Nephron (organoid): ENCODE results near the gene SOCS6.

Experiments used
- H3K27ac Mint-ChIP-seq, 3 experiments: 2 replicates each; pipeline ENCODE4 v1.8.0; 2020; ENCODE audit warnings: mixed read lengths in 3 of 3, mild to moderate bottlenecking in 2 of 3, moderate library complexity in 1 of 3
- H3K27me3 Mint-ChIP-seq: 2 replicates; pipeline ENCODE4 v1.8.0; 2021; ENCODE audit warnings: low read depth, mild to moderate bottlenecking, moderate library complexity, mixed read lengths
- H3K36me3 Mint-ChIP-seq: 2 replicates; pipeline ENCODE4 v1.8.0; 2020; ENCODE audit warnings: low read depth, mixed read lengths
- H3K4me1 Mint-ChIP-seq: 2 replicates; pipeline ENCODE4 v1.8.0; 2020; ENCODE audit warnings: mixed read lengths
- H3K4me3 Mint-ChIP-seq, 3 experiments: 2 replicates each; pipeline ENCODE4 v1.8.0; 2020; ENCODE audit warnings: mild to moderate bottlenecking in 3 of 3, mixed read lengths in 3 of 3, moderate library complexity in 2 of 3
- H3K9me3 Mint-ChIP-seq: 2 replicates; pipeline ENCODE4 v1.8.0; 2020; ENCODE audit warnings: mixed read lengths
- TF ChIP-seq, protein P1 (sequence below), 3 experiments: fragments of 200-600 bp; sonication (generic); IDR thresholded peaks; one replicate each; pipeline ENCODE4 v1.5.0; 2021; ENCODE audit warnings: antibody characterized with exemption in 3 of 3; ENCODE audit not compliant: unreplicated experiment in 3 of 3

Gene SOCS6

DNA sequence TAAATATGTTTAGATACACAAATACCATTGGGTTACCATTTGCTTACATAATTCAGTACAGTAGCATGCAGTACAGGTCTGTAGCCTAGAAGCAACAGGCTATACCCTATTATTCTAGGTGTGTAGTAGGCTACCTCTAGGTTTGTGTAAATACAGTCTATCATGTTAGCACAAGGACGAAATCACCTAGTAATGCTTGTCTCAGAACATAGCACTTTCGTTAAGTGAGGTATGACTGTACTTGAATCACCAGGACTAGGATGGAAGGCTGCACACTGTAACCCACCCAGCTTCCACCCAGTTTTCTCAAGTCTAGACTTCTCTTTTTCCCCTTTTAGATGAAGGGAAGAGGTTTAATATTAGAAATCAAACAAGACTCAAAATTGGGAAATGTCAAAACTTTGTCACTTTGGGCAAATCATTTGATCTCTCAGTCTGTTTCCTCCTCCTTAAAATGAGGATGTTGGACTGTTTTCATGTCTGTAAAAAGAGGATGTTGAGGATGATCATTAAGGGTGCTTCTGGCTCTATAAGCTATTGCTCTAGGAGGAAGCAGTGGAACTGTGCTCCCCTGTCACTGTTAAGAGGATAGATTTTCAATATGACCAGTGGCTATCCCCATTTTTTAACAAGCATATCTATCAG lies 3.7 kb upstream of the SOCS6 start:
- Mint-ChIP-seq H3K36me3 (no peaks in the 10 kb centered on the region), H3K27ac (no peak overlapping the region), H3K9me3 (peaks cover 2% of the 10 kb centered on the region), H3K4me1 (peaks cover 8% of the 10 kb centered on the region), H3K4me3 (no peak overlapping the region), H3K27me3 (no peaks in the 10 kb centered on the region)
- TF ChIP-seq, protein P1, sequence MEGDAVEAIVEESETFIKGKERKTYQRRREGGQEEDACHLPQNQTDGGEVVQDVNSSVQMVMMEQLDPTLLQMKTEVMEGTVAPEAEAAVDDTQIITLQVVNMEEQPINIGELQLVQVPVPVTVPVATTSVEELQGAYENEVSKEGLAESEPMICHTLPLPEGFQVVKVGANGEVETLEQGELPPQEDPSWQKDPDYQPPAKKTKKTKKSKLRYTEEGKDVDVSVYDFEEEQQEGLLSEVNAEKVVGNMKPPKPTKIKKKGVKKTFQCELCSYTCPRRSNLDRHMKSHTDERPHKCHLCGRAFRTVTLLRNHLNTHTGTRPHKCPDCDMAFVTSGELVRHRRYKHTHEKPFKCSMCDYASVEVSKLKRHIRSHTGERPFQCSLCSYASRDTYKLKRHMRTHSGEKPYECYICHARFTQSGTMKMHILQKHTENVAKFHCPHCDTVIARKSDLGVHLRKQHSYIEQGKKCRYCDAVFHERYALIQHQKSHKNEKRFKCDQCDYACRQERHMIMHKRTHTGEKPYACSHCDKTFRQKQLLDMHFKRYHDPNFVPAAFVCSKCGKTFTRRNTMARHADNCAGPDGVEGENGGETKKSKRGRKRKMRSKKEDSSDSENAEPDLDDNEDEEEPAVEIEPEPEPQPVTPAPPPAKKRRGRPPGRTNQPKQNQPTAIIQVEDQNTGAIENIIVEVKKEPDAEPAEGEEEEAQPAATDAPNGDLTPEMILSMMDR (IDR thresholded peaks at IDR 0.05; ENCODE audit: unreplicated experiment in 3 of 3), result no peak

DNA sequence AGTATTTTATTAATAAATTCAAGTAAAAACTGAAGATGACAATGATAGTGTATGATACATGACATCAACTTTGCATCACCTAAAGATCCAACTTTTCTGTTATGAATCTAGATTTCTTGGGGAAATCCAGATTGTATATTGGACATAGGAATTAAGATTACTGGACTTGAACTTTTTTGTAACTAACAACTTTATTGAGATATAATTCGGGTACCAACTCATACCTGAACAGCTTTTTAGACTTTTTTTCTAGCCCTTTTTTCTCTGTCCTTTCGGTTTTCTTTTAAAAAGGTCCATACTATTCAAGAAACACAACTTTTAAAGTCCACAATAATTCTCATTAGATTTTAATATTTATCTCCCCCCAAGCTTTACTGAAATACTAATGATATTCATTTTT lies 1.1 kb upstream of the SOCS6 start:
- TF ChIP-seq, protein P1 (IDR thresholded peaks at IDR 0.05; ENCODE audit: unreplicated experiment in 3 of 3), result no peak
- peaks cover 30% of the 10 kb centered on the region for H3K4me1 Mint-ChIP-seq
- peak overlapping the region; percentile 53 to 87 (median 82) for H3K27ac Mint-ChIP-seq
- H3K4me3 Mint-ChIP-seq, result peak overlapping the region; percentile 72 to 81 (median 76)
- H3K27me3 Mint-ChIP-seq, result no peaks in the 10 kb centered on the region
- no peaks in the 10 kb centered on the region for H3K9me3 Mint-ChIP-seq
- H3K36me3 Mint-ChIP-seq, result peaks cover 7% of the 10 kb centered on the region

DNA sequence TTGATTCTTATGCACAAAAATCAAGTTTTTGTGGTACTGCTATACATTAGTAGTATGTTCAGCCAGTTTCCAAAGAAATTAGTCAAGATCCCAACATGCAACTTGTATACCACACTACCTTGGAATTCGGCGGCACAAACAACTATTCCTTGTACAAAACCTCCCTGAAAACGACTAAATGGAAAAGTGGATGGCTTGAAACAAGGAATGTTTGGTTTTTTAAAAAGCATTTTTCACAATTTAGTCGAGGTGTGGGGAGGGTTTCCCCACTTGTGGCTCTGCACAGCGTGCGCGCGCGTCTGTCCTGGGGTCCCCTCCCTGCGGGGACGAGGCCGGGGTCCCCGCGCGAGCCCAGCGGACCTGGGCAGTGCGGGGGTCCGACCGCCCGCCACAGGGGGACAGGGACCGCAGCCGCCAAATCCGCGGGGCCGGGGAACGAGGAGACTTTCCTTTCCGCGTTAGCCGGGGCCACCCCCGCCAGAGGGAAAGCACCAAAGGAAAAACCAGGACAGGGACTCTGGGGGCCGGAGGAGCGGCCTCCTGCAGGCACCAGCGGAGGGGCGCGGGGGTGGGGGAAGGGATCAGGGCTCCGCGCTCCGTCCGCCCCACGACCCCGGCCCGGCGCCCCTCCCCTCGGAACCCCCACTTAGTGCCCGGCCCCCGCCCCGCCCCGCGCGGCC lies 534 bp upstream of the SOCS6 start:
- Mint-ChIP-seq H3K36me3 (peaks cover 8% of the 10 kb centered on the region), H3K27me3 (no peaks in the 10 kb centered on the region), H3K9me3 (no peaks in the 10 kb centered on the region), H3K4me3 (peak overlapping the region; percentile 72 to 81 (median 76)), H3K27ac (peak overlapping the region; percentile 53 to 87 (median 82)), H3K4me1 (peaks cover 36% of the 10 kb centered on the region)
- TF ChIP-seq, protein P1 (IDR thresholded peaks at IDR 0.05; ENCODE audit: unreplicated experiment in 3 of 3), result no peak

DNA sequence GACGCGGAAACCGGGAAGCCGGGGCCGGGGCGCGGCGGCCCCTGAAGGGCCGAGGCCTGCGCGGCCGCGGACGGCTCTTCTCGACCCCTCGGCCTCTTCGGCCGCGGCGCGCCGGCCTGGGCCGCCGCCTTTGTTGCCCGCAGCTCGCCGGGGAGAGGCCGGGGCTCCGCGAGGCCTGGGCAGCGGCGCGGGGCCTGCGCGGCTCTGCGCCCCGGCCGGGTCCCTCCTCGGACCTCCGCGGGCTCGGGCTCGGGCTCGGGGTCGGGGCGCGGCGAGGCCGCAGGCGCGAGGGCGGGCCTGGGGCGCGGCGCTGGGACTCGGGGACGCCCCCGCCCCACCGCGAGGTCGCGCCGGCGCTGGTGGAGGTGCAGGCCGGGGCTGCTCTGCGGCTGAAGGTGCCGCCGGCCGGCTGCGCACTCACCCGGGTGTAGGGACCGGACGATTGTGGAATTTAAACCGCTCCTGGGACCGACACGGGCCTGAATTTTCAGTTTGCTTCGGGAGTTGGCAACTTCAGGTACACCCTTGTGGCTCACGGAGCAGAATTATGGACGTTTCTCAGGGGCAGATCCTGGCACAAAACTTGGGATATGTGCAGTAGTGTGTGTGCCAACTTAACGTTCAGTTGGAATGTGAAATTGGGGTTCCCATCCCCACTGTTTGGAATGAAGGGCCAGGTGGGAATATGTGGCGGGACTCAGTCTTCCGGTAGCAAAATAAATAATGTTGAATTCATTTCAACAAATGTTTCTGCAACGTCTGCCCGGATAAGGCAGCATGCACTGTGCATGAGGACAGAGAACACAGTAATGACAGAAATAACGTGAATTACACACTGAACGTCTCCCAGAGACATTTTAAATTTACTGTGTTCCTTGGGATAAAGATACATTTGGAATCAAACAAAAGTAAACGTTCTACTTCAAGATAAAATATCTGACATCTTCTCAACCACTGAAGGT lies 787 bp downstream of the SOCS6 start:
- no peaks in the 10 kb centered on the region for H3K9me3 Mint-ChIP-seq
- TF ChIP-seq, protein P1 (IDR thresholded peaks at IDR 0.05; ENCODE audit: unreplicated experiment in 3 of 3), result no peak
- peaks cover 8% of the 10 kb centered on the region for H3K36me3 Mint-ChIP-seq
- H3K27ac Mint-ChIP-seq, result peak overlapping the region; percentile 99
- no peaks in the 10 kb centered on the region for H3K27me3 Mint-ChIP-seq
- H3K4me1 Mint-ChIP-seq, result peaks cover 44% of the 10 kb centered on the region
- peak overlapping the region; percentile 93 to 100 (median 99) for H3K4me3 Mint-ChIP-seq

DNA sequence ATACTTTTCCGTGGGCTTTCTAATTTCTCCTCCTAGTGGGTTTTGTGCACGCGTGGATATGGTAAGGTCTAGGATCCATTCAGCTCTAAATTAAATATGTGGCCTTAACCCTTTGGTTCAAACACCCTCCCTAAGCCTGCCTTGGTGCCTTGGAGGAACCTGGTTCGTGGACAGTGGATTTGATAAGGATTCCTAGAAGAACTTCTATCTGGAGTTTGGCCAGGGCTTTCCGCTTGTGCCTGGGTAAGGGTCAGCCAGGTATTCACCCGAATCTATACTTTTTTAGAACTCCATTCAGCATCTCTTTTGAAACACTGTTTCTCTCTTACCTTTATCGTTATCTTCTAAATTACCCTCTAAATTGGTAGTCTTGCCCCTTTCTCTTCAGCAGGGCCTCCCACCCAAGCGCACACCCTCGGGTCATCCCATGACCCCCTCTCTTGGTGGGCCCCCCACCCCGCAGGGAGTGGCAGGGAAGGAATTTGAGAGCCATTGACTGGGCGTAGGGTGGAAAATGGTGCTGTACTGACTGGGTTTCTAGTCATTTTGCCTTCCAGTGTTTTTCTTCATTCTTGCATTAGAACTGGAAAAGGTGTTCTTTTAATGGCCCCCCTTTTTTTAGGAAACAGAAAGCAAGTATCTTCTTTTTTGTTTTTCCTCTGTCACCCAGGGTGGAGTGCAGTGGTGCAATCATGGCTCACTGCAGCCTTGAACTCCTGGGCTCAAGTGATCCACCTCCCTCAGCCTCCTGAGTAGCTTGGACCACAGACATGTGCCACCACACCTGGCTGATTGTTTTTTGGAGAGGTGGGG lies 1.8 kb downstream of the SOCS6 start:
- peak overlapping the region; percentile 93 to 100 (median 99) for H3K4me3 Mint-ChIP-seq
- H3K27me3 Mint-ChIP-seq, result no peaks in the 10 kb centered on the region
- TF ChIP-seq, protein P1 (IDR thresholded peaks at IDR 0.05; ENCODE audit: unreplicated experiment in 3 of 3), result no peak
- no peaks in the 10 kb centered on the region for H3K9me3 Mint-ChIP-seq
- peaks cover 8% of the 10 kb centered on the region for H3K36me3 Mint-ChIP-seq
- peak overlapping the region; percentile 99 for H3K27ac Mint-ChIP-seq
- H3K4me1 Mint-ChIP-seq, result peaks cover 55% of the 10 kb centered on the region
